T-cell (primary cell): ENCODE measurements around the gene TAMALIN. TPM values are rescaled to one million over a fixed set of nuclear protein-coding genes. Genes with fewer than 3 reads are reported as not detected.

Source experiments
- ATAC-seq, 4 experiments: fragments of 200-7000 bp in 3 of 4; fragments of 150-1000 bp in 1 of 4; cut with Tn5 transposase; replicated peaks in 1 of 4; 1 replicate in 3 of 4; 2 replicates in 1 of 4; pipeline ENCODE4 v1.10.0; 2021; ENCODE audit warnings: moderate library complexity in 3 of 4, mild to moderate bottlenecking in 2 of 4, moderate number of reproducible peaks in 1 of 4
- CTCF ChIA-PET, 2 donors: fragments of 300-600 bp; sonication (Branson Sonifier 250); formaldehyde crosslinking; loops; one replicate each; lab custom pipeline; 2022; ENCODE audit warnings: antibody characterized with exemption in 2 of 2; lab: Charles Lee
- POLR2A ChIA-PET, 2 donors: fragments of 300-600 bp; sonication (Branson Sonifier 250); formaldehyde crosslinking; loops; one replicate each; lab custom pipeline; 2022; ENCODE audit warnings: antibody characterized with exemption in 2 of 2; lab: Charles Lee
- DNase-seq, 35 experiments: peaks; one replicate each; pipeline versions ENCODE4 v3.0.0 to v3.0.0-alpha.2; 2013 to 2023
- H3K27ac ChIP-seq: one replicate; pipeline ENCODE4 v1.5.1; 2013; ENCODE audit warnings: low read length
- H3K27me3 ChIP-seq, 2 experiments: replicated peaks in 1 of 2; 1 replicate in 1 of 2; 2 replicates in 1 of 2; pipeline versions ENCODE4 v1.6.1 to v1.7.0; 2013; ENCODE audit warnings: low read length in 1 of 2, mixed read lengths in 1 of 2; ENCODE audit not compliant: control insufficient read depth in 2 of 2, insufficient read depth in 2 of 2; ENCODE audit errors: extremely low read depth in 1 of 2
- H3K36me3 ChIP-seq, 2 donors: 1 replicate in 1 of 2; 2 replicates in 1 of 2; pipeline versions ENCODE4 v1.6.1 to v1.7.0; 2013; ENCODE audit warnings: low read length in 1 of 2; ENCODE audit not compliant: control insufficient read depth in 2 of 2, insufficient read depth in 1 of 2; ENCODE audit errors: extremely low read depth in 1 of 2
- H3K4me1 ChIP-seq, 2 experiments: 1 replicate in 1 of 2; 2 replicates in 1 of 2; pipeline versions ENCODE4 v1.6.1 to v1.7.0; 2013; ENCODE audit warnings: low read length in 2 of 2, mixed read lengths in 1 of 2; ENCODE audit not compliant: insufficient read depth in 2 of 2, control insufficient read depth in 1 of 2; ENCODE audit errors: extremely low read depth in 1 of 2
- H3K4me3 ChIP-seq, 2 donors: 1 replicate in 1 of 2; 2 replicates in 1 of 2; pipeline versions ENCODE4 v1.5.1 to v1.7.0; 2013; ENCODE audit warnings: mild to moderate bottlenecking in 2 of 2, low read length in 1 of 2, moderate library complexity in 1 of 2; ENCODE audit not compliant: control insufficient read depth in 1 of 2; ENCODE audit errors: extremely low read depth in 1 of 2
- H3K9me3 ChIP-seq: 2 replicates; pipeline ENCODE4 v1.7.0; 2013
- H3K27ac Mint-ChIP-seq, 2 donors: one replicate each; pipeline ENCODE4 v1.8.0; 2020 to 2021; ENCODE audit warnings: mild to moderate bottlenecking in 2 of 2, mixed read lengths in 2 of 2
- H3K27me3 Mint-ChIP-seq, 2 donors: one replicate each; pipeline ENCODE4 v1.8.0; 2021 to 2022; ENCODE audit warnings: mixed read lengths in 2 of 2
- H3K36me3 Mint-ChIP-seq: one replicate; pipeline ENCODE4 v1.8.0; 2021; ENCODE audit warnings: mixed read lengths
- H3K4me1 Mint-ChIP-seq, 3 donors: one replicate each; pipeline ENCODE4 v1.8.0; 2020 to 2022; ENCODE audit warnings: mixed read lengths in 3 of 3, mild to moderate bottlenecking in 1 of 3
- H3K4me3 Mint-ChIP-seq, 3 donors: one replicate each; pipeline ENCODE4 v1.8.0; 2020 to 2022; ENCODE audit warnings: mild to moderate bottlenecking in 3 of 3, mixed read lengths in 3 of 3, moderate library complexity in 3 of 3
- H3K9me3 Mint-ChIP-seq, 3 donors: one replicate each; pipeline ENCODE4 v1.8.0; 2020 to 2022; ENCODE audit warnings: mixed read lengths in 3 of 3
- WGBS: methylation state at CpG from one replicate; pipeline ENCODE4 v1.1.5; 2013; ENCODE audit warnings: missing lambda C conversion rate; ENCODE audit not compliant: insufficient coverage; 5-methylcytosine and 5-hydroxymethylcytosine counted together
- total RNA-seq, 35 experiments: library from RNA in 6 of 35; stranded (reverse) in 6 of 35; fragments of 120-200 nt in 1 of 35; gene quantifications; one replicate each; pipeline versions ENCODE4 v1.2.1 to v1.2.4 and lab custom pipeline; 2013 to 2026

Gene TAMALIN
- total RNA-seq, 5 donors from 2014 or later (not counting 1 experiment from before 2014, with no cell fraction given): 31.7 to 480 (median 38.4) TPM

DNA sequence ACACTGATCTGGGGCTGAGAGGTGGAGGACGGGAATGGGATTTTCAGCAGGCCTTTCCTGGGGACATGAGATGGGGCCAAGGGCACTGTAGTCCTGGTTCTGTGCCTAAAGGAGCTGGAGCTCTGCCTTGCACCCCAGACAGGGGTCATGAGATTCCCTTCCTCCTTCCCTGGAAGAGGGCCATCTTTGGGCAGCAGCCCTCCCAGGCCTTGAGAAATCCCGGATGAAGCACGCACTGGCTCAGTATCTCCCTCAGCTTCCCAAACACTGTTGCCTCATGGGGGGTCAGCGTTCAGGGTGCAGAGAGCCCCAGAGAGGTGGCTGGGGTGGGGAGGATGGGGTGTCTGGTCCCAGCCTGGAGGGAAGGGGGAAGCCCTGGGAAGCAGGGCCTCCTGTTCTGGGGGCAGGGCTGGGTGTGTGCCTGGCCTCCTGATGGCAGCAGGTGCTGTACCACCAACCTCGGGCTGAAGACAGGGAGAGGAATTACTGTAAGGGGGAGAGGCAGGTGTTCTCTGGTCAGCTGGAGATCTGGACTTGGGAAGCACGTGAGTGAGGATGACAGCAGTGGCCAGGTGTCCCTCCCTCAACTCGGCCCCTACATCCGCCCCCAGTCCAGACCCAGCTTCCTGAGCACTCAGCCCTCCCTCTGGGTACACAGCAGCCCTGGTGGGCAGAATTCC lies 36.1 kb downstream of the TAMALIN start:
- WGBS: 97% methylated on average over 4 of the region's 8 CpGs
- DNase-seq: no peak

DNA sequence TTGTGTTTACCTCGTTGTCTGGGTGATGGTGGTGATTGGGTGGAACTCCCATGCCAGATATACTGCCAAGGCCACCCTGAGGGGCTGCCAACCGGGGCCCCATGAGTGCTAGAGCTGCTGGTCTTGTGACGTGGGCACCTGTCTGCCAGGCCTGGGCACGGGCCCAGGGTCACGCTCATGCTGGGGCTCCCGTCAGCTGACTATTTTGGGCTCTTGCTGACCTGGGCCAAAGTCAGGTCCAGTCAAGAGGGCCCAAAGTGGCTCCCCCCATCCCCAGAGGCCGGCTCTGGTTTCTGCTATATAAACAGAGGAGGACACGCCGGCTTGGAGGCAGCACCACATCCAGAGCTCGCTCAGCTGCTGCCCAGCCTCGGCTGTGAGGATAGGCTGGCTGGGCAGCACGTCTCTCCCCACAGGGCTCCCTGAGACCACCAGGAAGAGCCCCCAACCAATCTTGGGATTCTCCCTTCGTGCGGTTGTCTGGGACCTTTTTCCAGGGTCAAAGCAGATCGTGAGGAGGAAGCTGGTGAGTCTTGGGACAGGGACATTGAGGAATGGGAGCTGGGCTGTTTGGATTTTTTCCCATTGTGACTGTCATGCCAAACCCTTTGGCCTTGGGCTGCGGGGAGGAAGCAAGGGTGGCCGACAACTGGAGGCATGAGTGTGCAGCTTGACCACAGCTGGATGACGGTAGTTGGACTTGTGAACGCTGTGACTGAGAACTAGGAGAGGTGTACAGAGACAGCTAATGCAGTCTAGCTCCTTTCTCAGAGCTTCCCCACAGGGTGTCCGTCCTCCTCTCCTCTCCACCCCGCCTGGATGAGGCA lies 36.9 kb downstream of the TAMALIN start:
- 84% methylated on average over 16 of the region's 21 CpGs for WGBS

More for the DNA sequence above, 36.1 kb downstream of the TAMALIN start:
- Mint-ChIP-seq H3K4me3 (peak overlapping the region in 1 of 3 donors; percentile 56), H3K9me3 (no peaks in the 10 kb centered on the region), H3K27me3 (no peaks in the 10 kb centered on the region), H3K36me3 (no peaks in the 10 kb centered on the region), H3K4me1 (peaks cover 16 to 43% (median 23%) of the 10 kb centered on the region in 3 donors), H3K27ac (no peak overlapping the region)
- Histone ChIP-seq H3K4me3 (no peak overlapping the region), H3K36me3 (no peaks in the 10 kb centered on the region), H3K9me3 (no peaks in the 10 kb centered on the region), H3K27ac (no peak overlapping the region), H3K4me1 (peaks cover 13 to 35% of the 10 kb centered on the region in 2 experiments), H3K27me3 (peaks cover 0 to 24% of the 10 kb centered on the region in 2 experiments)
- no peak for ATAC-seq
- ChIA-PET POLR2A (no interaction called here), CTCF (interaction anchor here in 1 of 2 donors (0.6 kb wide), 2 partner anchors 12 to 49 kb away, joined by 3 to 4 read pairs; no protein-coding TSS in a partner anchor)

DNA sequence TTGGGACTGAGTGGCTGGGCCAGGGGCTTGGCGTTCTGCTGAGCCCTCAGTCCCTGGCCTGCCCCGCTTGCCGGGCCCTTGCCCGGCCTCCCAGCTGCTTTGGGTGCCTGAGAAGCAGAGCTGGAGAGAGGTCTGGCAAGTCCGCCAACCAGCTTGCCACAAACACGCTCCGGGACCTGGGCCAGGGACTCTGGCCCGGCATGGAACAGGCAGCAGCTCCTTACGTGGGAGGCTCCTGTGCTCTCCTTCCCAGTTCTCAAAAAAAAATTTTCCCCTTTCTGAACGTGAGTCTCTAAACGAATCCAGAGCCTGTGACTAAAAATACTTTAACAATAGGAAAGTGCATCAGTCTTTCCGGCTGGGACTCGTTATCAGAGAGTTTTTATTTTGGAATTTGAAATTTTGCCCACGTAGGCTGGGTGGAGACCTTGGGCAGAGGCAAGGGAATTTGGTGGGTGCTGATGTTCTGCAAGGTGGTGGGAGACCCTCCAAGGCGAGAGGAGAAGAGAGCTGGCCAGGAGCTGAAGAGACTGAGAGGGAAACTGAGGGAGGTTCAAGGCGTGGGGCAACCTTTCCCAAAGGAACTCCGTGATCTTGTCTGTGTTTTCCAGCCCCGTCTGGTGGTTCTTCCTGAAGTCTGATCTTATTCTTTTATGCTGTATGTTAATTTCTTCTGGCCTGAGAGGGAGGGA lies 37.7 kb downstream of the TAMALIN start:
- Mint-ChIP-seq H3K9me3 (no peaks in the 10 kb centered on the region), H3K27ac (no peak overlapping the region), H3K36me3 (no peaks in the 10 kb centered on the region), H3K27me3 (peaks cover 0 to 4% of the 10 kb centered on the region in 2 donors), H3K4me3 (no peak overlapping the region), H3K4me1 (peaks cover 15 to 36% (median 23%) of the 10 kb centered on the region in 3 donors)
- Histone ChIP-seq H3K27ac (no peak overlapping the region), H3K4me3 (no peak overlapping the region), H3K27me3 (peaks cover 0 to 21% of the 10 kb centered on the region in 2 experiments), H3K4me1 (peaks cover 13 to 32% of the 10 kb centered on the region in 2 experiments), H3K36me3 (no peaks in the 10 kb centered on the region), H3K9me3 (no peaks in the 10 kb centered on the region)
- ChIA-PET POLR2A (interaction anchor here (0.6 to 0.7 kb wide), 3 partner anchors 230 to 830 kb away, joined by 3 to 4 read pairs (median 3); no protein-coding TSS in a partner anchor), CTCF (interaction anchor here (0.8 to 1.1 kb wide), 2 partner anchors 12 to 19 kb away, joined by 3 to 4 read pairs; no protein-coding TSS in a partner anchor)
- DNase-seq (no peak), ATAC-seq (no peak)
- 90% methylated on average over 13 of the region's 18 CpGs for WGBS

More for the DNA sequence above, 36.9 kb downstream of the TAMALIN start:
- no peaks in the 10 kb centered on the region for H3K36me3 Mint-ChIP-seq
- Histone ChIP-seq H3K27me3 (peaks cover 0 to 24% of the 10 kb centered on the region in 2 experiments), H3K27ac (no peak overlapping the region), H3K4me1 (peaks cover 13 to 32% of the 10 kb centered on the region in 2 experiments), H3K36me3 (no peaks in the 10 kb centered on the region), H3K4me3 (no peak overlapping the region), H3K9me3 (no peaks in the 10 kb centered on the region)
- ChIA-PET POLR2A (no interaction called here), CTCF (interaction anchor here (0.6 to 1.1 kb wide), 4 partner anchors 11 to 50 kb away, joined by 3 to 4 read pairs (median 4); no protein-coding TSS in a partner anchor)
- peaks cover 12 to 38% (median 19%) of the 10 kb centered on the region in 3 donors for H3K4me1 Mint-ChIP-seq
- H3K27ac Mint-ChIP-seq: no peak overlapping the region
- no peak overlapping the region for H3K4me3 Mint-ChIP-seq
- DNase-seq (no peak), ATAC-seq (no peak)
- H3K27me3 Mint-ChIP-seq: no peaks in the 10 kb centered on the region
- H3K9me3 Mint-ChIP-seq: no peaks in the 10 kb centered on the region

DNA sequence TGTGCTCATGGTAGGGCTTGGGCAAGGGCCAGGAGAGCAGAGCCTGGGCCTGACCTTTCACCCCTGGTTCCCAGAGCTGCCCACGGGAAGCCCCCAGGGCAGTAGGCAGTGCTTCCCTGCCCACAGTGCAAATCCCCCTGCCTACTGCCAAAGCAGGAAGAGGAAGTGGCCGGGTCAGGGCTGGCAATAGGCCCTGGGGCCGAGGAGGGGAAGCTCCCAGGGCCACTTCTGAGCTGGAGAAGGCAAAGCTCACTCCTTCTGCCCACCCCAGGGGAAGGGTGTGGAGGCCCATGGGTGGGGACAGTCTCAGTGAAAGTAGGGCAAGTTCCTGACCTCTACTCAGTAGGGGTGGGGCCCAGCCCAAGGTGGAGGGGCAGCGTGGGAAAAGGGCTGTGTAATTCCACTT lies 39.1 kb downstream of the TAMALIN start:
- no peaks in the 10 kb centered on the region for H3K36me3 Mint-ChIP-seq
- ATAC-seq (no peak), DNase-seq (peak in 1 of 35 experiments; percentile 39)
- peaks cover 26 to 44% (median 34%) of the 10 kb centered on the region in 3 donors for H3K4me1 Mint-ChIP-seq
- ChIA-PET CTCF (interaction anchor here in 1 of 2 donors (1.1 kb wide), 1 partner anchor 21 kb away, joined by 3 read pairs; no protein-coding TSS in a partner anchor), POLR2A (no interaction called here)
- Histone ChIP-seq H3K36me3 (no peaks in the 10 kb centered on the region), H3K27ac (no peak overlapping the region), H3K4me3 (no peak overlapping the region), H3K9me3 (no peaks in the 10 kb centered on the region), H3K4me1 (peaks cover 21 to 44% of the 10 kb centered on the region in 2 experiments), H3K27me3 (peaks cover 0 to 31% of the 10 kb centered on the region in 2 experiments)
- H3K9me3 Mint-ChIP-seq: no peaks in the 10 kb centered on the region
- no peak overlapping the region for H3K4me3 Mint-ChIP-seq
- peaks cover 0 to 4% of the 10 kb centered on the region in 2 donors for H3K27me3 Mint-ChIP-seq
- H3K27ac Mint-ChIP-seq: no peak overlapping the region
- 20% methylated on average over 1 of the region's 4 CpGs for WGBS

DNA sequence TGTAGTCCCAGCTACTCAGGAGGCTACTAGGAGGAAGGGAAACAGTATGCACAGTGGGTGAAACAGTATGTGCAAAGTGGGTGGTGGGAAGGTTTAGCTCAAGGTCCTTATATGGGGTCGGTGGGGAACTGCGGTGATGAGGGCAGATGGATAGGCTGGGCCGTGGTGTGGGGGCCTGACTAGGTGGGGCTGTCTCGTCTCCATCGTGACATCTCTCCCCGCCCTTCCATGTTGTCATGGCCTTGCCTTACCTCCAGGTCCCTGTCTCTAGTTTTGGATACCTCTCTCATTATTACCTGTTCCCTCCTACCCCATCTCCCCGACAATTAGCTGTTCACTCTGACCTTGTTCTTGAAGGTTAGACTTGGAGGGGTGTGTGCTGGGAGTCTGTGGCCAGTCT lies 40.1 kb downstream of the TAMALIN start:
- H3K27me3 Mint-ChIP-seq: peaks cover 0 to 4% of the 10 kb centered on the region in 2 donors
- no peak overlapping the region for H3K27ac ChIP-seq
- peaks cover 0 to 31% of the 10 kb centered on the region in 2 experiments for H3K27me3 ChIP-seq
- ChIA-PET CTCF (interaction anchor here (0.5 to 1.5 kb wide), 2 partner anchors 9 to 21 kb away, joined by 3 to 4 read pairs; no protein-coding TSS in a partner anchor), POLR2A (no interaction called here)
- ATAC-seq: no peak
- no peak overlapping the region for H3K4me3 Mint-ChIP-seq
- no peaks in the 10 kb centered on the region for H3K9me3 ChIP-seq
- no peaks in the 10 kb centered on the region for H3K9me3 Mint-ChIP-seq
- H3K4me1 ChIP-seq: peaks cover 26 to 46% of the 10 kb centered on the region in 2 experiments
- no CpG with 5 or more reads among the region's 7 CpGs for WGBS
- H3K36me3 ChIP-seq: no peaks in the 10 kb centered on the region
- no peaks in the 10 kb centered on the region for H3K36me3 Mint-ChIP-seq
- H3K27ac Mint-ChIP-seq: no peak overlapping the region
- DNase-seq: no peak
- H3K4me3 ChIP-seq: no peak overlapping the region
- peaks cover 29 to 42% (median 38%) of the 10 kb centered on the region in 3 donors for H3K4me1 Mint-ChIP-seq
